ENCODE measurements around the gene MOGAT2.
"Not testable (repeated sequence)": the region's sequence is repeated elsewhere in the genome, so short reads cannot be mapped to it uniquely, and the experiment has no call there.

Gene MOGAT2

GRCh38 chr11:75717608-75718418, at the start of gene MOGAT2:
Gene MOGAT2 (plus strand): TSS chr11:75717838. CDS start chr11:75717889, 51 bp downstream.
- no peak for DNase-seq

GRCh38 chr11:75668451-75669297, 49.0 kb upstream of the MOGAT2 start, which contains the start of gene MAP6:
Gene MAP6 (minus strand): TSS chr11:75669038. CDS start chr11:75668369, 669 bp downstream.
- no peak for DNase-seq

GRCh38 chr11:75673977-75674582, 43.6 kb upstream of the MOGAT2 start:
- DNase-seq: no peak

- no peak for DNase-seq
These were observed 40.4 kb upstream of the MOGAT2 start for GRCh38 chr11:75677275-75677674.

- no peak for DNase-seq
These were observed 39.7 kb upstream of the MOGAT2 start for GRCh38 chr11:75677909-75678308.

GRCh38 chr11:75678620-75679259, 38.9 kb upstream of the MOGAT2 start:
- no peak for DNase-seq

- no peak for DNase-seq
These were observed 38.1 kb upstream of the MOGAT2 start for GRCh38 chr11:75679566-75679965.

- DNase-seq: not testable (repeated sequence)
These were observed 33.8 kb upstream of the MOGAT2 start for GRCh38 chr11:75683856-75684255.

- no peak for DNase-seq
These were observed 27.6 kb upstream of the MOGAT2 start for GRCh38 chr11:75689863-75690609.

- DNase-seq: no peak
These were observed 25.8 kb upstream of the MOGAT2 start for GRCh38 chr11:75691804-75692203.

GRCh38 chr11:75697906-75698581, 19.6 kb upstream of the MOGAT2 start:
- no peak for DNase-seq

GRCh38 chr11:75700940-75701339, 16.7 kb upstream of the MOGAT2 start:
- DNase-seq: no peak

- no peak for DNase-seq
These were observed 13.9 kb upstream of the MOGAT2 start for GRCh38 chr11:75703695-75704237.

- no peak for DNase-seq
These were observed 12.1 kb upstream of the MOGAT2 start for GRCh38 chr11:75705541-75705940.

- peak; percentile 9 to 43 (median 36) for DNase-seq
These were observed 11.3 kb upstream of the MOGAT2 start for GRCh38 chr11:75706260-75706729.

GRCh38 chr11:75714211-75714610, 3.4 kb upstream of the MOGAT2 start:
- DNase-seq: no peak

GRCh38 chr11:75715688-75716087, 1.9 kb upstream of the MOGAT2 start:
- no peak for DNase-seq

- no peak for DNase-seq
These were observed 979 bp upstream of the MOGAT2 start for GRCh38 chr11:75716659-75717058.

- no peak for DNase-seq
These were observed 1.0 kb downstream of the MOGAT2 start for GRCh38 chr11:75718419-75719339.
